GM12875 (cell line): ENCODE results near the gene TPGS1.

ENCODE experiments used
- H3K4me3 ChIP-seq: one replicate; pipeline ENCODE4 v1.5.1; 2011; ENCODE audit warnings: low read depth, low read length, control low read depth
- TF ChIP-seq, protein P1 (sequence below): IDR thresholded peaks from 2 replicates; pipeline ENCODE4 v1.5.1; 2011; ENCODE audit warnings: low read depth, mild to moderate bottlenecking, control low read depth, inconsistent platforms, low read length, moderate library complexity, borderline replicate concordance; ENCODE audit not compliant: insufficient read depth

TPGS1 gene

DNA sequence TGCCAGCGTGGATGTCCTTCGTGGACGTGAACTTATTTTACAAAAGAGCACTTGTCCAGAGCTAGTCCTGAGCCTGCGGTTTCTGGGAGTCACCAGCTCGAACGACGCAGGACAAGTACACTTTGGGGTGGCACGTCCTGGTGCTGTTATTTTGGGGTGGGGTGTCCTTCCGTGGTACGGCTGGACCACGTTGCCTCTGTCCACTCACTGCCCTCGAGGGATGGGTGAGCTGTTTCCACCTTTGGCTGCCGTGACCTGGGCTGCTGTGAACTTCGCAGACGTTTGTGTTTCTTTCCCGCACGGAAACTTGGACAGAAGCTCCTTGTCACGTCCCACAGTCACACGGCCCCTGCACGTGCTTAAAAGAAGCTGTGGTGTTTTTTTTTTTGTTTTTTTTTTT lies 47.5 kb downstream of the TPGS1 start:
- TF ChIP-seq, protein P1, sequence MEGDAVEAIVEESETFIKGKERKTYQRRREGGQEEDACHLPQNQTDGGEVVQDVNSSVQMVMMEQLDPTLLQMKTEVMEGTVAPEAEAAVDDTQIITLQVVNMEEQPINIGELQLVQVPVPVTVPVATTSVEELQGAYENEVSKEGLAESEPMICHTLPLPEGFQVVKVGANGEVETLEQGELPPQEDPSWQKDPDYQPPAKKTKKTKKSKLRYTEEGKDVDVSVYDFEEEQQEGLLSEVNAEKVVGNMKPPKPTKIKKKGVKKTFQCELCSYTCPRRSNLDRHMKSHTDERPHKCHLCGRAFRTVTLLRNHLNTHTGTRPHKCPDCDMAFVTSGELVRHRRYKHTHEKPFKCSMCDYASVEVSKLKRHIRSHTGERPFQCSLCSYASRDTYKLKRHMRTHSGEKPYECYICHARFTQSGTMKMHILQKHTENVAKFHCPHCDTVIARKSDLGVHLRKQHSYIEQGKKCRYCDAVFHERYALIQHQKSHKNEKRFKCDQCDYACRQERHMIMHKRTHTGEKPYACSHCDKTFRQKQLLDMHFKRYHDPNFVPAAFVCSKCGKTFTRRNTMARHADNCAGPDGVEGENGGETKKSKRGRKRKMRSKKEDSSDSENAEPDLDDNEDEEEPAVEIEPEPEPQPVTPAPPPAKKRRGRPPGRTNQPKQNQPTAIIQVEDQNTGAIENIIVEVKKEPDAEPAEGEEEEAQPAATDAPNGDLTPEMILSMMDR, result no peak
- no peak overlapping the region for H3K4me3 ChIP-seq

DNA sequence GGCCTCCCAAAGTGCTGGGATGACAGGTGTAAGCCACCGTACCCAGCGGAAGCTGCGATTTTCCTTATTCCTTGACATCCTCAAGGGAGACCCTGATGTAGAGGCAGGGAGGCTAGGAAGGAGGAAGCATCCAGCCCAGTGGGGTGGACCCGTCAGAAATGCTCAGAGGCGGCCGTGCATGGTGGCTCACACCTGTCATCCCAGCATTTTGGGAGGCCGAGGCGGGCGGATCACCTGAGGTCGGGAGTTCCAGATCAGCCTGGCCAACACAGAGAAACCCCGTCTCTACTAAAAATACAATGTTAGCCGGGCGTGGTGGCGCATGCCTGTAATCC lies 48.1 kb downstream of the TPGS1 start:
- H3K4me3 ChIP-seq, result no peak overlapping the region
- TF ChIP-seq, protein P1, result no peak

DNA sequence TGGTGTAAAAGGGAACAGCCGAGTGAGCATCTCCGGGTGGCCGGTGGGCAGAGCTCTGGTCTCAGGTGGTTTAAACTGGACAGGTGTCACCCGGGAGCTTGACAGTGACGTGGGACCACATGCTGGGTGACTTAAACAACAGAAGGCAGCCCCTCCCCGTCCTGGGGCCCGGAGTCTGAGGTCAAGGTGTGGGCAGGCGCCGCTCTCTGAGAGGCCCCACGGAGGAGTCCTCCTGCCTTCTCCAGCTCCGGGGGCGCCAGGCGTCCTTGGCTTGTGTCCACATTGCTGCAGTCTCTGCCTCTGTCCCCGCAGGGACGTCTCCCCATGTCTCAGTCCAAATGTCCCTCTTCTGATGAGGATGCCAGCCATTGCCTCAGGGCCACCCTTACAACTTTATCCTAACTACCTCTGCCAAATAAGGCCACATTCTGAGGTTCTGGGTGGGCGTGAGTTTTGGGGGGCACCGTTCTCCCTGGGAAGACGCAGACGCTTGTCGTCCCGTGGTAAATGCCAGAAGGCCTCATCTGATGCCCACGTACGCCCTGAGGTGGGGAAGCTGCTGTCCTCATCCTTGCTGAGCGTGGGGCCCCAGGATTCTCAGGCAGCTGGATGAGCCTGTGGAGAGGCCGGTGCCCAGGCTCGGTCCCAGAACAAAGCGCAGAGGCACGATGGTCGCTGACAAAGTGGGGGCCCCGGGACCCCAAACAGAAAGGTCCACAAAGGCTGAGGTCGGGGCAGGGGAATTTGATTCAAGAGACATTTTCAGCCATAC lies 49.5 kb downstream of the TPGS1 start:
- TF ChIP-seq, protein P1, result no peak
- H3K4me3 ChIP-seq, result no peak overlapping the region

DNA sequence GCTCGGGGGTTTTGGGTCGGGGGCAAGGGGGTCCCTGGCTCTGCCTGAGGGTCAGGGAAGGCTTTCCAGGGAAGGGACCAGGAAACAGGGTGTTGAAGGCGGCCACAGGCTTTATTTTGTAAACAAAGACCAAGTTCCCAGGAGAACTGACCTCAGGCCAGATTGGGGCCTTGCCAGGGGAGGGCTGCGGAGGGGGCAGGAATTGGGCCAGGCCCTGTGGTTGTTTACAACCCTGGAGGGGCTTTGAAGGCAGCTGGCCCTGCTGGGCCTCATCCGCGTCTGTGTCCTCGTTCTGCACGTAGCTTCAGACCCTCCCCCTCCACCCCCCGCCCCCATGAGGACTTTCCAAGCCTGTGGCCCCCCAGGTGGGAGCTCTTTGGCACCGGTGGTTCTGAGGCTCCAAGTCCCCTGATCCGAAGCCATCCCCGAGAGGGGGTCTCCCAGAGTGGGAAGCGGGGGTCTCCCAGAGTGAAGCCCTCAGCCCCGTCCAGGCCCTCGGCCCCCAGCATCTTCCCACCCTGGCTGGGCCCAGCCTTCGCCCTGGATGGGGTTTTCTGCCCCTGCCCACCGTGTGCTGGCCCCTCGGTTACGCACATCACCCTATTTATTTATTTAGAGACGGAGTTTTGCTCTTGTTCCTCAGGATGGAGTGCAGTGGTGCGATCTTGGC lies 51.6 kb downstream of the TPGS1 start:
- TF ChIP-seq, protein P1, result no peak
- H3K4me3 ChIP-seq, result no peak overlapping the region

DNA sequence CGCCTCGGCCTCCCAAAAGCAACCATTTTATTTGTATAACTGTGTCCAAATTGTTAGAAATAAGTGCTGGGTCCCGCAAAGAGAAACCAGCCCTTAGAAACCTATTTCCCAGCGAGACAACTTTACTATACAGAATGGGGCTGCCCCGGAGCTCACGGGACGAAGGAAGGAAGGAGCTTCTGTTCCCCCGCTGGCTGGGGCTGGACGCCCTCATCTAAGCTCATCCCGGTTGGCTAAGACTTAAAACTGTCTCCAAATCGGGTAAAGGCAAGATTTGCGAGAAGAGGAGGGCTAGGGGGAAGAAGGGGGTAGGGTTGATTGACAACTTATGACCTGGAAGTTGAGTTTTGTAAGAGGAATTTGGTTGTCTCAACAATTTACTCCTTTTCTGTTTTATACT lies 52.8 kb downstream of the TPGS1 start:
- H3K4me3 ChIP-seq, result no peak overlapping the region
- TF ChIP-seq, protein P1, result no peak

DNA sequence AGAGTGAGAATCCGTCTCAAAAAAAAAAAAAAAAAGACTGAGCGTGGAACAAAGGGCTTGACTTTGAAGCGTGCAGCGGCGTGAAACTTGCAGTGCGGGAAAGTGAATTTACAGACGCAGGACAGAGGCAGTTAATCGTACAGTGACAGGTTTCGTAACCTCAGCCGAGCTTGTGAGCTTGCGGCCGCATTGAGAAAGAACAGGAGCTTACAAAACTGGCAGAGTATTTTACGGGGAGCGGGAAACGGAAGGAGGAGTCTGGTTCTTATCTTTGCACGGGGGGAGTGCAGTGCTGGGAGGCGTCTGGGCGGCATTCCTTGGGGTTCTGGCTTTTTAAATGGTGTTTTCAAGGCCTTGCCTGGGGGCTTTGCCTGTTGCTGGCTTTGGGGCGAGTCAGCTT lies 59.1 kb downstream of the TPGS1 start:
- TF ChIP-seq, protein P1, result no peak
- H3K4me3 ChIP-seq, result no peak overlapping the region

DNA sequence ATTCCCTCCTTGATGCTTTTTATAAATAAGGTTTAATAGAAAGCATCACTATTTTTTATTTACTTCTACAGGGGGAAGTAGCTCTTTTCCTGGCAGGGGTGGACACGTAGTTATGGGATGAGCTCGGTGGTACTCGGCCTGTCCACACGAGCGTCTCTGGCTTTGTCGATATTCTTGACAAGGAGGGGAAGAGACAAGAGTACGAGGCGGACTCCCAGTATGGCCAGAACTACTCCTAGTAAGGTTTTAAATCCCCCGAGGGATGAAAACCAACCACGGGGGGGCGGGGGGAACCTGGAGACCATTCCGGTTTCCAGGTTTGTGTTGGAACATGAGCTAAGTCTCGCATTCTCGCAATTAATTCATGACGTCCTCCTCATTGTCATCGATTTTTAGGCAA lies 59.5 kb downstream of the TPGS1 start:
- H3K4me3 ChIP-seq, result no peak overlapping the region
- TF ChIP-seq, protein P1, result no peak
